Stimulated activated CD8-positive, alpha-beta memory T cell treated with anti-CD3 and anti-CD28 coated beads, Interleukin-12 subunit alpha, Interleukin-12 subunit beta, amount 100 ng/mL, for 4 hours (primary cell): ENCODE results near the gene CDO1.
"Not testable (repeated sequence)": the region's sequence is repeated elsewhere in the genome, so short reads cannot be mapped to it uniquely, and the experiment has no call there.

Experiments
- DNase-seq: peaks from one replicate; pipeline ENCODE4 v3.0.0-alpha.2; 2020; ENCODE audit warnings: low read depth

The CDO1 gene

GRCh38 chr5:115829913-115830312 lies 13.5 kb upstream of the CDO1 start:
- DNase-seq: no peak

- no peak for DNase-seq
These were observed 9.5 kb upstream of the CDO1 start for GRCh38 chr5:115825948-115826347.

GRCh38 chr5:115824983-115825382 lies 8.5 kb upstream of the CDO1 start:
- DNase-seq: not testable (repeated sequence)

GRCh38 chr5:115820846-115821245 lies 4.4 kb upstream of the CDO1 start:
- DNase-seq: no peak

GRCh38 chr5:115818821-115819220 lies 2.4 kb upstream of the CDO1 start:
- DNase-seq: no peak

- no peak for DNase-seq
These were observed 927 bp upstream of the CDO1 start for GRCh38 chr5:115817386-115817785.

- DNase-seq: no peak
These were observed 700 bp downstream of the CDO1 start for GRCh38 chr5:115815693-115816225.

GRCh38 chr5:115815006-115815692 lies 1.3 kb downstream of the CDO1 start:
- DNase-seq: no peak

GRCh38 chr5:115813719-115814118 lies 2.7 kb downstream of the CDO1 start:
- DNase-seq: no peak

- DNase-seq: no peak
These were observed 4.1 kb downstream of the CDO1 start for GRCh38 chr5:115812372-115812771.

GRCh38 chr5:115811406-115811805 lies 5.1 kb downstream of the CDO1 start:
- DNase-seq: no peak

- no peak for DNase-seq
These were observed 5.7 kb downstream of the CDO1 start for GRCh38 chr5:115810761-115811160.

GRCh38 chr5:115809946-115810345 lies 6.5 kb downstream of the CDO1 start:
- DNase-seq: no peak

- DNase-seq: not testable (repeated sequence)
These were observed 8.4 kb downstream of the CDO1 start for GRCh38 chr5:115808066-115808465.

- no peak for DNase-seq
These were observed 8.8 kb downstream of the CDO1 start for GRCh38 chr5:115807654-115808052.

GRCh38 chr5:115806986-115807653 lies 9.3 kb downstream of the CDO1 start:
- no peak for DNase-seq

- DNase-seq: no peak
These were observed 14.5 kb downstream of the CDO1 start for GRCh38 chr5:115801984-115802383.

- no peak for DNase-seq
These were observed 15.3 kb downstream of the CDO1 start for GRCh38 chr5:115801152-115801551.

- DNase-seq: no peak
These were observed 16.4 kb downstream of the CDO1 start for GRCh38 chr5:115800108-115800507.

- DNase-seq: no peak
These were observed 18.2 kb downstream of the CDO1 start for GRCh38 chr5:115798252-115798651.

- no peak for DNase-seq
These were observed 19.8 kb downstream of the CDO1 start for GRCh38 chr5:115796656-115797055.

GRCh38 chr5:115795700-115796099 lies 20.8 kb downstream of the CDO1 start:
- no peak for DNase-seq

GRCh38 chr5:115788440-115788839 lies 28.0 kb downstream of the CDO1 start:
- no peak for DNase-seq

GRCh38 chr5:115787426-115787825 lies 29.0 kb downstream of the CDO1 start:
- DNase-seq: no peak
